ENCODE measurements around the gene COMMD3.

- TF ChIP-seq POLR2A (IDR thresholded peaks at IDR 0.05; ENCODE audit: low read depth, low read length) (no peak), POLR2AphosphoS5 (IDR thresholded peaks at IDR 0.05; ENCODE audit: low read depth, low read length) (no peak), TAF1 (IDR thresholded peaks at IDR 0.05; ENCODE audit: low read depth, low read length) (no peak)
Measured at GRCh38 chr10:22341926-22342196, 25.7 kb downstream of the COMMD3 start.

Measured in GM12891 (cell line).